H1 (cell line): ENCODE results near the gene PER2. TPM values are rescaled to one million over a fixed set of nuclear protein-coding genes. Genes with fewer than 3 reads are reported as not detected.

ENCODE experiments used
- CTCF ChIA-PET: fragments of 300-600 bp; sonication (Branson Sonifier 250); formaldehyde crosslinking; loops from one replicate; lab custom pipeline; 2021; ENCODE audit not compliant: partially characterized antibody; lab: Charles Lee
- POLR2A ChIA-PET: fragments of 300-600 bp; sonication (Branson Sonifier 250); formaldehyde crosslinking; loops from one replicate; lab custom pipeline; 2021; ENCODE audit warnings: inconsistent platforms; ENCODE audit not compliant: partially characterized antibody; lab: Charles Lee
- DNase-seq, 2 experiments: peaks; one replicate each; pipeline versions ENCODE4 v3.0.0 to v3.0.0-alpha.2; 2010 to 2022; ENCODE audit warnings: low spot score in 2 of 2, low read depth in 1 of 2, mixed read lengths in 1 of 2
- FAIRE-seq: peaks from 2 replicates; lab custom pipeline; 2011; peaks lifted over from hg19 to GRCh38; lab: Jason Lieb, UNC
- H2AFZ ChIP-seq: 2 replicates; pipeline ENCODE4 v1.8.1; 2012; ENCODE audit warnings: low read length, inconsistent platforms
- H2AK5ac ChIP-seq: 2 replicates; pipeline ENCODE4 v1.6.1; 2013; ENCODE audit warnings: low read depth, low read length
- H2BK120ac ChIP-seq: replicated peaks from 2 replicates; pipeline ENCODE3; 2013; ENCODE audit warnings: low read depth, low read length, inconsistent platforms
- H2BK12ac ChIP-seq: 2 replicates; pipeline ENCODE4 v1.6.1; 2013; ENCODE audit warnings: low read depth, low read length
- H2BK15ac ChIP-seq: 2 replicates; pipeline ENCODE4 v1.6.1; 2013; ENCODE audit warnings: low read length
- H2BK20ac ChIP-seq: 2 replicates; pipeline ENCODE4 v1.6.1; 2013; ENCODE audit warnings: low read length
- H2BK5ac ChIP-seq: 2 replicates; pipeline ENCODE4 v1.6.1; 2013; ENCODE audit warnings: low read depth, low read length
- H3K14ac ChIP-seq: 2 replicates; pipeline ENCODE4 v1.6.1; 2013; ENCODE audit warnings: inconsistent platforms; ENCODE audit not compliant: insufficient read length
- H3K18ac ChIP-seq: 2 replicates; pipeline ENCODE4 v1.6.1; 2013; ENCODE audit warnings: low read length; ENCODE audit errors: extremely low read depth
- H3K23ac ChIP-seq: 2 replicates; pipeline ENCODE4 v1.6.1; 2013; ENCODE audit warnings: inconsistent platforms; ENCODE audit not compliant: insufficient read length
- H3K23me2 ChIP-seq: 2 replicates; pipeline ENCODE4 v1.6.1; 2013; ENCODE audit warnings: low read depth, low read length
- H3K27ac ChIP-seq: 2 replicates; pipeline ENCODE4 v1.6.1; 2011; ENCODE audit warnings: low read depth, low read length, inconsistent platforms
- H3K27me3 ChIP-seq, 4 experiments: replicated peaks in 1 of 4; 1 replicate in 1 of 4; 2 replicates in 3 of 4; pipeline versions ENCODE4 v1.6.1 to v1.8.1; 2011 to 2013; ENCODE audit warnings: low read length in 3 of 4, mild to moderate bottlenecking in 3 of 4, inconsistent platforms in 2 of 4, mixed read lengths in 2 of 4, moderate library complexity in 1 of 4; ENCODE audit not compliant: control insufficient read depth in 3 of 4, insufficient read depth in 3 of 4; ENCODE audit errors: extremely low read depth in 1 of 4
- H3K36me3 ChIP-seq, 4 experiments: 2 replicates each; pipeline versions ENCODE4 v1.6.1 to v1.8.1; 2011 to 2013; ENCODE audit warnings: mild to moderate bottlenecking in 4 of 4, low read length in 3 of 4, moderate library complexity in 2 of 4, control low read depth in 1 of 4, inconsistent platforms in 1 of 4; ENCODE audit not compliant: insufficient read depth in 4 of 4, control insufficient read depth in 2 of 4
- H3K4ac ChIP-seq: replicated peaks from 2 replicates; pipeline ENCODE3; 2013; ENCODE audit warnings: low read length, low read depth, mixed read lengths, inconsistent platforms; ENCODE audit not compliant: insufficient read length
- H3K4me1 ChIP-seq, 4 experiments: replicated peaks in 1 of 4; 1 replicate in 1 of 4; 2 replicates in 3 of 4; pipeline versions ENCODE4 v1.6.1 to v1.8.1; 2011 to 2013; ENCODE audit warnings: low read length in 3 of 4, inconsistent platforms in 2 of 4, mixed read lengths in 1 of 4; ENCODE audit not compliant: insufficient read depth in 4 of 4, control insufficient read depth in 3 of 4
- H3K4me2 ChIP-seq, 2 experiments: 2 replicates each; pipeline versions ENCODE4 v1.6.1 to v1.8.1; 2011 to 2013; ENCODE audit warnings: low read depth in 2 of 2, low read length in 2 of 2, control low read depth in 1 of 2, inconsistent platforms in 1 of 2, mild to moderate bottlenecking in 1 of 2; ENCODE audit not compliant: insufficient read depth in 1 of 2
- H3K4me3 ChIP-seq, 4 experiments: fragments of 200-600, 300-600 bp in 1 of 4; sonication (generic), shearing (Covaris generic), sonication (Bioruptor Twin) in 1 of 4; 2 replicates each; pipeline versions ENCODE4 v1.5.1 to v1.8.1; 2011 to 2016; ENCODE audit warnings: low read length in 4 of 4, low read depth in 3 of 4, control low read depth in 2 of 4, inconsistent platforms in 2 of 4, mild to moderate bottlenecking in 2 of 4, mixed read lengths in 1 of 4, moderate library complexity in 1 of 4; ENCODE audit not compliant: insufficient read depth in 2 of 4; ENCODE audit errors: extremely low read depth in 1 of 4
- H3K56ac ChIP-seq: replicated peaks from 2 replicates; pipeline ENCODE3; 2013; ENCODE audit warnings: low read depth, mild to moderate bottlenecking, mixed read lengths, low read length, inconsistent platforms; ENCODE audit not compliant: insufficient read length
- H3K79me1 ChIP-seq: 2 replicates; pipeline ENCODE4 v1.6.1; 2013; ENCODE audit warnings: low read depth, low read length, control low read depth
- H3K79me2 ChIP-seq, 2 experiments: 2 replicates each; pipeline versions ENCODE4 v1.6.1 to v1.8.1; 2012 to 2013; ENCODE audit warnings: low read length in 2 of 2, mild to moderate bottlenecking in 2 of 2, inconsistent platforms in 1 of 2; ENCODE audit not compliant: insufficient read depth in 2 of 2, control insufficient read depth in 1 of 2
- H3K9ac ChIP-seq, 4 experiments: replicated peaks in 1 of 4; 1 replicate in 1 of 4; 2 replicates in 3 of 4; pipeline versions ENCODE4 v1.6.1 to v1.8.1; 2011 to 2013; ENCODE audit warnings: low read depth in 3 of 4, low read length in 3 of 4, control low read depth in 2 of 4, mild to moderate bottlenecking in 2 of 4, moderate library complexity in 2 of 4, inconsistent platforms in 1 of 4; ENCODE audit errors: extremely low read depth in 1 of 4
- H3K9me3 ChIP-seq, 2 experiments: 2 replicates each; pipeline versions ENCODE4 v1.6.1 to v1.8.1; 2012 to 2013; ENCODE audit warnings: mild to moderate bottlenecking in 2 of 2, moderate library complexity in 2 of 2, control low read depth in 1 of 2, inconsistent platforms in 1 of 2, low read depth in 1 of 2, low read length in 1 of 2, mixed read lengths in 1 of 2; ENCODE audit not compliant: insufficient read depth in 2 of 2
- H4K20me1 ChIP-seq, 2 experiments: replicated peaks in 1 of 2; 2 replicates each; pipeline versions ENCODE3 to v1.8.1; 2011 to 2013; ENCODE audit warnings: inconsistent platforms in 2 of 2, low read length in 2 of 2, mild to moderate bottlenecking in 1 of 2; ENCODE audit not compliant: insufficient read depth in 2 of 2, control insufficient read depth in 1 of 2
- H4K5ac ChIP-seq: 2 replicates; pipeline ENCODE4 v1.6.1; 2013; ENCODE audit warnings: low read length, low read depth, mixed read lengths, inconsistent platforms; ENCODE audit not compliant: insufficient read length
- H4K8ac ChIP-seq: 2 replicates; pipeline ENCODE4 v1.8.0; 2013; ENCODE audit warnings: mild to moderate bottlenecking, moderate library complexity, low read length, inconsistent platforms; ENCODE audit not compliant: insufficient read depth; ENCODE audit errors: extremely low read depth
- H4K91ac ChIP-seq: replicated peaks from 2 replicates; pipeline ENCODE3; 2013; ENCODE audit warnings: low read length, mixed read lengths, inconsistent platforms; ENCODE audit not compliant: insufficient read length
- RXRA ChIP-seq: IDR thresholded peaks from 2 replicates; pipeline ENCODE4 v1.6.1; 2011; ENCODE audit warnings: low read depth, mild to moderate bottlenecking, low read length, moderate library complexity; ENCODE audit not compliant: insufficient read depth
- SP1 ChIP-seq: IDR thresholded peaks from 2 replicates; pipeline ENCODE4 v1.6.1; 2011; ENCODE audit warnings: low read depth, low read length
- WGBS, 2 experiments: shearing (Covaris generic) in 1 of 2; methylation state at CpG; one replicate each; pipeline versions ENCODE4 v1.1.6 to v1.1.7; 2013 to 2015; ENCODE audit warnings: low lambda C conversion rate in 2 of 2, mixed read lengths in 2 of 2, inconsistent platforms in 1 of 2, low coverage in 1 of 2, missing lambda C conversion rate in 1 of 2; ENCODE audit not compliant: insufficient replicate concordance in 2 of 2, insufficient coverage in 1 of 2, insufficient read length in 1 of 2; ENCODE audit errors: extremely low coverage in 1 of 2, missing lambda C conversion rate in 1 of 2; 5-methylcytosine and 5-hydroxymethylcytosine counted together
- polyA plus RNA-seq, 7 experiments: library from polyadenylated mRNA; depleted of rRNA in 3 of 7; stranded (reverse) in 5 of 7; unstranded in 2 of 7; fragments of >200 nt in 5 of 7; fragments of 200-250 nt in 2 of 7; gene quantifications; 1 replicate in 5 of 7; 2 replicates in 1 of 7; 4 replicates in 1 of 7; pipeline versions ENCODE4 v1.2.1 to v1.2.3, GENCODE V29; 2011 to 2013; ENCODE audit warnings: missing spikeins in 2 of 7, mixed read lengths in 2 of 7
- total RNA-seq: library from RNA; stranded (reverse); fragmentation: NEBNext Ultra II Directional; extraction: Animal tissue kit (Norgen Biotek cat#: 25700); gene quantifications from 2 replicates; pipeline ENCODE4 v1.2.1, GENCODE V29; 2021

Gene PER2
- total and polyA plus RNA-seq, 2 of the 8 experiments (the other 6 are each of a cell fraction or from before 2014, with no cell fraction given): 0.91 to 5.5 TPM

DNA sequence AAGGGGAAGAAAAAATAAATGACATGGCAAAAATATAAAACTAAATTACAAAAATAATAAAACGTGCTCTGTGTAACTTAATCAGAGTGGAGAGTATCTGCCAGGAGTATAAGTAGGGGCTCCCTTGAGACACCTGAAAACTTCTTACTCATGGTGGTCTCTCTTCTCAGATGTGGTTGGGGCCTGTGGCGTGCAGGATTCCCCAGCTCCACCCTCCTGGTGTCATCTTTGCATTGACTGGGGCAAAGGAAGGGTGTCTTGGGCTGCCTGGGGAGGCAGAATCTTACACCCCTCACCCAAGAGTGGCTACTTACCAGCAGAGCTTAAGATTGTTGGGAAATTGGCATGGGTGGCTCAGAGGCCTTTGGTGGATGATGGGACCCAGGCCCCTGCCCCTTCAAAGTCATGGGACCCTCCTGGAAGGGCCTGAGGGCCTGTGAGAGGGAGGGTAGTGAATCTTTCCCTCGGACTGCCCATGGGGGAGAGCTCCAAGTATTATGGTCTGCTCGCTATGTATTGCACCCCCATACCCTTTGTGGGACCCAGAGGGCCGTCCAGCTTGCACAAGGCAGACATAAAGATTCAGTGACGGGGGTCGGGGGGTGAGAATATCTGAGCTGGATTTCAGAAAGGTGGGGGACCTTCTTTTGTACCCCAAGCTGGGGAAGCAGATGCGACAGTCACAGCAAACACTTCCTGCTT, 25.0 kb upstream of the PER2 start:
- H4K20me1 ChIP-seq: no peaks in the 10 kb centered on the region
- 84% methylated on average over 8 of the region's 8 CpGs; no CpG with 5 or more reads in 1 of the 2 experiments for WGBS, 2 experiments
- no peak overlapping the region for H4K91ac ChIP-seq
- no peaks in the 10 kb centered on the region for H3K27me3 ChIP-seq
- no peaks in the 10 kb centered on the region for H3K4me1 ChIP-seq
- H3K23me2 ChIP-seq: no peaks in the 10 kb centered on the region
- H3K9ac ChIP-seq: no peak overlapping the region
- H3K79me2 ChIP-seq: no peaks in the 10 kb centered on the region
- no peak overlapping the region for H3K56ac ChIP-seq
- no peak overlapping the region for H3K4me2 ChIP-seq
- H2AK5ac ChIP-seq: no peak overlapping the region
- no peak overlapping the region for H4K5ac ChIP-seq
- H3K23ac ChIP-seq: no peak overlapping the region
- ChIA-PET POLR2A (no interaction called here), CTCF (interaction anchor here (0.7 to 1.8 kb wide), 4 partner anchors 10 to 84 kb away, joined by 4 to 6 read pairs (median 4); no protein-coding TSS in a partner anchor)
- DNase-seq: no peak
- H2BK15ac ChIP-seq: no peak overlapping the region
- no peak overlapping the region for H2AFZ ChIP-seq
- H3K14ac ChIP-seq: no peak overlapping the region
- TF ChIP-seq SP1 (no peak), RXRA (no peak)
- TF ChIP-seq, all 59 proteins: peak for 0
- H3K9me3 ChIP-seq: no peaks in the 10 kb centered on the region
- no peak overlapping the region for H2BK120ac ChIP-seq
- no peak overlapping the region for H2BK20ac ChIP-seq
- H2BK12ac ChIP-seq: no peak overlapping the region
- no peak overlapping the region for H4K8ac ChIP-seq
- H3K27ac ChIP-seq: no peak overlapping the region
- H3K18ac ChIP-seq: no peak overlapping the region
- H2BK5ac ChIP-seq: no peak overlapping the region
- no peaks in the 10 kb centered on the region for H3K79me1 ChIP-seq
- H3K36me3 ChIP-seq: no peaks in the 10 kb centered on the region
- H3K4ac ChIP-seq: no peak overlapping the region
- H3K4me3 ChIP-seq: no peak overlapping the region
- FAIRE-seq: no peak
